AG09309 (cell line): ENCODE measurements around the gene OSBPL3.

Experiments
- DNase-seq: peaks from one replicate; pipeline ENCODE4 v3.0.0-alpha.2; 2010; ENCODE audit warnings: low read depth
- H3K4me3 ChIP-seq: 2 replicates; pipeline ENCODE4 v1.5.1; 2011; ENCODE audit warnings: mild to moderate bottlenecking, low read depth, low read length, moderate library complexity; ENCODE audit not compliant: control insufficient read depth
- TF ChIP-seq, protein P1 (sequence below): IDR thresholded peaks from 2 replicates; pipeline ENCODE4 v1.5.1; 2011; ENCODE audit warnings: mild to moderate bottlenecking, low read depth, low read length, inconsistent platforms; ENCODE audit not compliant: insufficient read depth, control insufficient read depth; ENCODE audit errors: missing control alignments

The OSBPL3 gene

GRCh38 chr7:24891311-24891735 lies 88.7 kb downstream of the OSBPL3 start:
- TF ChIP-seq, protein P1, sequence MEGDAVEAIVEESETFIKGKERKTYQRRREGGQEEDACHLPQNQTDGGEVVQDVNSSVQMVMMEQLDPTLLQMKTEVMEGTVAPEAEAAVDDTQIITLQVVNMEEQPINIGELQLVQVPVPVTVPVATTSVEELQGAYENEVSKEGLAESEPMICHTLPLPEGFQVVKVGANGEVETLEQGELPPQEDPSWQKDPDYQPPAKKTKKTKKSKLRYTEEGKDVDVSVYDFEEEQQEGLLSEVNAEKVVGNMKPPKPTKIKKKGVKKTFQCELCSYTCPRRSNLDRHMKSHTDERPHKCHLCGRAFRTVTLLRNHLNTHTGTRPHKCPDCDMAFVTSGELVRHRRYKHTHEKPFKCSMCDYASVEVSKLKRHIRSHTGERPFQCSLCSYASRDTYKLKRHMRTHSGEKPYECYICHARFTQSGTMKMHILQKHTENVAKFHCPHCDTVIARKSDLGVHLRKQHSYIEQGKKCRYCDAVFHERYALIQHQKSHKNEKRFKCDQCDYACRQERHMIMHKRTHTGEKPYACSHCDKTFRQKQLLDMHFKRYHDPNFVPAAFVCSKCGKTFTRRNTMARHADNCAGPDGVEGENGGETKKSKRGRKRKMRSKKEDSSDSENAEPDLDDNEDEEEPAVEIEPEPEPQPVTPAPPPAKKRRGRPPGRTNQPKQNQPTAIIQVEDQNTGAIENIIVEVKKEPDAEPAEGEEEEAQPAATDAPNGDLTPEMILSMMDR, result no peak
- no peak for DNase-seq
- H3K4me3 ChIP-seq, result no peak overlapping the region

DNA sequence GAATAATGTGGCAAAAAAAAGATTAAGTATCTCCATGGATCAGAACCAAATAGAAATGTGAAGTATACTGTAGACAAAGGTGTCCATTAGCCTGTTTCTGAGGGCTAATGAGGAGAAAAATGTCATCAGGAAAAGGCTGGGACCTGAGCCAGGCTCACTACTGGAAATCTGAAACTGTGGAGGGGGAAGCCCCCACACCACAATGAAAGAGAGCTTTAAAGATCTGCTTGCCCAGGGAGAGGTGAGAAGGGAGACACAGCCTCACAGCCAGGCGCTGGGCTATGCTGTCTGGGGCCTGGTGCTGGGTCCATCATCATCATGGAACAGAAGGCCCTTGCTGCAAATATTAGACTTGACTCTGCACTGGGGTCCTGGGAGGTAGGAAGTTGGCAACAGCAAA lies 90.4 kb downstream of the OSBPL3 start:
- DNase-seq, result no peak
- H3K4me3 ChIP-seq, result no peak overlapping the region
- TF ChIP-seq, protein P1, result no peak

GRCh38 chr7:24888653-24889052 lies 91.3 kb downstream of the OSBPL3 start:
- DNase-seq, result no peak
- TF ChIP-seq, protein P1, result no peak
- H3K4me3 ChIP-seq, result no peak overlapping the region

GRCh38 chr7:24885716-24886115 lies 94.3 kb downstream of the OSBPL3 start:
- H3K4me3 ChIP-seq, result no peak overlapping the region
- TF ChIP-seq, protein P1, result no peak
- DNase-seq, result no peak

- no peak for DNase-seq
- TF ChIP-seq, protein P1, result no peak
- no peak overlapping the region for H3K4me3 ChIP-seq
These were observed 94.7 kb downstream of the OSBPL3 start for GRCh38 chr7:24885305-24885704.

DNA sequence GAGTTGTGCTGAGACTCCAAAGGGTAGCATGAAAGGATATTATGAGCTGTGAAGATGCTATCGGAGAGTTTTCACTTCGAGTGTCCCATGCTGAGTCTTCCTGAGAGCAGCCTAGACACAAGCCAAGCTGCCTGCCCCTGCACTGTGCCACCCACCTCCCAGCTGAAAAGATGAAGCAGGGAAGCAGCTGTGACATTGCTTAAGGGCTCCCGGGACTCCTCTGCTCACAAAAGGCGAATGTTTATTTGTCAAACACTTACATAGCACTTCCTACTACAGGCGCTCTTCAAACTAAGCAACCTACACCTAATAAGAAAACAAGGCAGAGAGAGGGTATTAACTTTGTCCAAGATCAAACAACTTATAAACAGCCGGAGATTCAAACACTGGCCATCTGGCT lies 95.6 kb downstream of the OSBPL3 start:
- no peak overlapping the region for H3K4me3 ChIP-seq
- no peak for DNase-seq
- TF ChIP-seq, protein P1, result no peak

DNA sequence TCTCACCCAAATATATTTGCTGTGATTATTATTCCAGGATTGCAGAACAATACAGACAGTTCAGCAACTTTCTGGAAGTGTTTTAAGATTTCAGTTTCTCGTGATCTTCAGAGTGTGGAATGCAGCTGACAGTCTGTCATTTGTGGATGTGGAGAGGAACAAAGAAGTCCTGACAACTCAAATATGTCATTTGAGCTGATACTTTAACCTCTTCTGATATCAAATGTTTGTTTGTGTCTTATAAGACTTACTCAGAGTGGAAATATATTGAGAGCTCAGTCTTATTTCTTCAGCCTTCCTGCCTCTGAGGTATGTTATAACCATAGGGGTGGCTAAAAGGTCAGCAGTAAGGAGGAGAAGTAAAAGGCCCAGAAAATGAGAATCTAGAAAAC lies 96.4 kb downstream of the OSBPL3 start:
- TF ChIP-seq, protein P1, result no peak
- H3K4me3 ChIP-seq, result no peak overlapping the region
- DNase-seq, result no peak
